ENCODE measurements around the gene CNGB1. TPM values are rescaled to one million over a fixed set of nuclear protein-coding genes. Genes with fewer than 3 reads are reported as not detected.

CNGB1 gene
- total and polyA plus RNA-seq, 8 donors = 0.03 to 0.43 (median 0.05) TPM; not detected in 3

GRCh38 chr16:57900796-57901479, 70.0 kb downstream of the CNGB1 start:
- no peaks in the 10 kb centered on the region for H3K9me3 ChIP-seq
- H3K36me3 ChIP-seq = no peaks in the 10 kb centered on the region
- H3K27ac ChIP-seq = no peak overlapping the region
- FAIRE-seq (no peak), DNase-seq (no peak), ATAC-seq (no peak)
- no peaks in the 10 kb centered on the region for H3K4me1 ChIP-seq
- WGBS, 2 donors = 79 to 81% methylated on average over 11 of the region's 11 CpGs
- TF ChIP-seq CTCF (IDR thresholded peaks at IDR 0.05) = no peak
- no peak overlapping the region for H3K4me3 ChIP-seq
- intact Hi-C loops (cut with DNase I) = loop anchor here in 2 of 3 donors (2.0 to 5.0 kb wide), 2 partner anchors 98 to 101 kb away; partner anchors contain the start of genes USB1 (in 1 of the 2) and ZNF319 (in 1 of the 2)
- H3K27me3 ChIP-seq = no peaks in the 10 kb centered on the region

GRCh38 chr16:57899771-57900661, 70.9 kb downstream of the CNGB1 start:
- no peak overlapping the region for H3K27ac ChIP-seq
- H3K9me3 ChIP-seq = no peaks in the 10 kb centered on the region
- DNase-seq (peak in 5 of 6 donors; percentile 59 to 90 (median 75)), FAIRE-seq (no peak), ATAC-seq (peak; percentile 75 to 88 (median 85))
- peaks cover 0 to 1% (median 0%) of the 10 kb centered on the region in 3 donors for H3K4me1 ChIP-seq
- no peaks in the 10 kb centered on the region for H3K36me3 ChIP-seq
- H3K4me3 ChIP-seq = no peak overlapping the region
- 7 to 12% methylated on average over 12 of the region's 12 CpGs for WGBS, 2 donors
- no peaks in the 10 kb centered on the region for H3K27me3 ChIP-seq
- peak; percentile 52 to 78 (median 66) for TF ChIP-seq CTCF (IDR thresholded peaks at IDR 0.05)
- intact Hi-C loops (cut with DNase I) = loop anchor here in 2 of 3 donors (2.0 to 5.0 kb wide), 2 partner anchors 99 to 102 kb away; partner anchors contain the start of genes USB1 (in 1 of the 2) and ZNF319 (in 1 of the 2)

- H3K4me3 ChIP-seq = no peak overlapping the region
- ATAC-seq (no peak), FAIRE-seq (no peak), DNase-seq (no peak)
- H3K36me3 ChIP-seq = no peaks in the 10 kb centered on the region
- no peak overlapping the region for H3K27ac ChIP-seq
- H3K9me3 ChIP-seq = no peaks in the 10 kb centered on the region
- WGBS, 2 donors = 36 to 56% methylated on average over 5 of the region's 5 CpGs
- no peaks in the 10 kb centered on the region for H3K27me3 ChIP-seq
- TF ChIP-seq CTCF (IDR thresholded peaks at IDR 0.05) = no peak
- intact Hi-C loops (cut with DNase I) = no loop called here
- peaks cover 0 to 9% (median 0%) of the 10 kb centered on the region in 3 donors for H3K4me1 ChIP-seq
Observed at GRCh38 chr16:57898961-57899360, 72.0 kb downstream of the CNGB1 start.

GRCh38 chr16:57897996-57898395, 72.9 kb downstream of the CNGB1 start:
- Histone ChIP-seq H3K27me3 (no peaks in the 10 kb centered on the region), H3K4me3 (no peak overlapping the region), H3K4me1 (peaks cover 0 to 9% (median 0%) of the 10 kb centered on the region in 3 donors), H3K9me3 (no peaks in the 10 kb centered on the region), H3K36me3 (no peaks in the 10 kb centered on the region), H3K27ac (no peak overlapping the region)
- FAIRE-seq (no peak), ATAC-seq (no peak), DNase-seq (no peak)
- no peak for TF ChIP-seq CTCF (IDR thresholded peaks at IDR 0.05)
- 53 to 55% methylated on average over 4 of the region's 4 CpGs for WGBS, 2 donors
- intact Hi-C loops (cut with DNase I) = no loop called here
